HCT116 (cell line): Measurements from ENCODE around the gene SLC34A1.

Experiments
- CEBPB ChIP-seq: IDR thresholded peaks from 2 replicates; pipeline ENCODE4 v1.6.1; 2012; ENCODE audit warnings: low read depth
- EZH2 ChIP-seq: fragments of 200-600 bp; sonication (generic); IDR thresholded peaks from 2 replicates; pipeline ENCODE4 v1.6.1; 2017; ENCODE audit warnings: antibody characterized with exemption, mixed run types
- EZH2phosphoT487 ChIP-seq: fragments of 200-600 bp; IDR thresholded peaks from 2 replicates; pipeline ENCODE4 v1.6.1; 2018; ENCODE audit warnings: antibody characterized with exemption, borderline replicate concordance
- FOSL1 ChIP-seq: IDR thresholded peaks from 2 replicates; pipeline ENCODE4 v1.6.1; 2012; ENCODE audit warnings: low read depth
- POLR2A ChIP-seq: IDR thresholded peaks from 2 replicates; pipeline ENCODE4 v1.7.0; 2011; ENCODE audit warnings: borderline replicate concordance; ENCODE audit not compliant: insufficient read depth, insufficient read length; ENCODE audit errors: extremely low read depth
- POLR2AphosphoS5 ChIP-seq: IDR thresholded peaks from 2 replicates; pipeline ENCODE4 v1.6.1; 2011; ENCODE audit warnings: mild to moderate bottlenecking, low read depth, low read length, moderate library complexity
- RAD21 ChIP-seq: IDR thresholded peaks from 2 replicates; pipeline ENCODE4 v1.6.1; 2012; ENCODE audit warnings: low read depth, mild to moderate bottlenecking
- SIN3A ChIP-seq: IDR thresholded peaks from 2 replicates; pipeline ENCODE4 v1.6.1; 2012; ENCODE audit warnings: low read depth
- TCF7L2 ChIP-seq: IDR thresholded peaks from 2 replicates; pipeline ENCODE4 v1.7.0; 2011; ENCODE audit warnings: borderline replicate concordance, inconsistent platforms; ENCODE audit not compliant: insufficient read depth, insufficient read length; ENCODE audit errors: extremely low read depth
- YY1 ChIP-seq: IDR thresholded peaks from 2 replicates; pipeline ENCODE4 v1.6.1; 2011; ENCODE audit warnings: low read length, low read depth, moderate library complexity, mild to moderate bottlenecking; ENCODE audit not compliant: insufficient replicate concordance; ENCODE audit errors: extremely low read depth
- ZNF274 ChIP-seq: fragments of 200-500 bp; sonication (Bioruptor generic); IDR thresholded peaks from 2 replicates; pipeline ENCODE4 v1.6.1; 2014; ENCODE audit warnings: mild to moderate bottlenecking, low read depth, low read length, inconsistent platforms
- TF ChIP-seq, protein P1 (sequence below), 3 experiments: fragments of 200-600 bp in 1 of 3; sonication (generic) in 1 of 3; IDR thresholded peaks in 2 of 3; conservative IDR thresholded peaks in 1 of 3; 2 replicates each; pipeline ENCODE4 v1.5.1; 2012 to 2017; ENCODE audit warnings: low read depth in 2 of 3, low read length in 2 of 3, antibody characterized with exemption in 1 of 3, borderline replicate concordance in 1 of 3, control low read depth in 1 of 3, mild to moderate bottlenecking in 1 of 3, mixed read lengths in 1 of 3, mixed run types in 1 of 3, moderate library complexity in 1 of 3; ENCODE audit not compliant: insufficient read depth in 1 of 3
- TF ChIP-seq, protein P2 (sequence below): IDR thresholded peaks from 2 replicates; pipeline ENCODE4 v1.6.1; 2012

DNA sequence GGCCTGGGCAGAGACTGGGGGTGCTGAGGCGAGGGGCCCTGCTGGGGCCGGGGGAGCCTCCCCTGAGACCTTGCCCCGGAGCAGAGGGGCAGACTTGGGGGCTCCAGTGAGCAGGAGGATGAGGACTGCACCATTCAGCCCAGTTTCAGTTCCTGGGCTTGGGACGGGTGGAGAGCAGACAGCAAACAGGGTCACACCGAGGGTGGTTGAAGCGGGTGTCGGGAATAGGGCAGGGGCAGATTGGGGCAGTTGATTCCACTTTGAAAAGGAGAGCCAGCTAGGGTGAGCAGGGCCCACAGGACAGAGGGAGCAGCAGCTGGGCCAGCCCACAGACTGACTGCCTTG, 46.7 kb downstream of the SLC34A1 start:
- TF ChIP-seq, protein P1, sequence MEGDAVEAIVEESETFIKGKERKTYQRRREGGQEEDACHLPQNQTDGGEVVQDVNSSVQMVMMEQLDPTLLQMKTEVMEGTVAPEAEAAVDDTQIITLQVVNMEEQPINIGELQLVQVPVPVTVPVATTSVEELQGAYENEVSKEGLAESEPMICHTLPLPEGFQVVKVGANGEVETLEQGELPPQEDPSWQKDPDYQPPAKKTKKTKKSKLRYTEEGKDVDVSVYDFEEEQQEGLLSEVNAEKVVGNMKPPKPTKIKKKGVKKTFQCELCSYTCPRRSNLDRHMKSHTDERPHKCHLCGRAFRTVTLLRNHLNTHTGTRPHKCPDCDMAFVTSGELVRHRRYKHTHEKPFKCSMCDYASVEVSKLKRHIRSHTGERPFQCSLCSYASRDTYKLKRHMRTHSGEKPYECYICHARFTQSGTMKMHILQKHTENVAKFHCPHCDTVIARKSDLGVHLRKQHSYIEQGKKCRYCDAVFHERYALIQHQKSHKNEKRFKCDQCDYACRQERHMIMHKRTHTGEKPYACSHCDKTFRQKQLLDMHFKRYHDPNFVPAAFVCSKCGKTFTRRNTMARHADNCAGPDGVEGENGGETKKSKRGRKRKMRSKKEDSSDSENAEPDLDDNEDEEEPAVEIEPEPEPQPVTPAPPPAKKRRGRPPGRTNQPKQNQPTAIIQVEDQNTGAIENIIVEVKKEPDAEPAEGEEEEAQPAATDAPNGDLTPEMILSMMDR (IDR thresholded peaks at IDR 0.05 in 2 of 3, conservative IDR thresholded peaks at IDR 0.05 in 1 of 3; ENCODE audit: borderline replicate concordance in 1 of 3, insufficient read depth in 1 of 3, low read depth in 2 of 3, low read length in 2 of 3), result no peak
- TF ChIP-seq CEBPB, result no peak
- TF ChIP-seq, protein P2, sequence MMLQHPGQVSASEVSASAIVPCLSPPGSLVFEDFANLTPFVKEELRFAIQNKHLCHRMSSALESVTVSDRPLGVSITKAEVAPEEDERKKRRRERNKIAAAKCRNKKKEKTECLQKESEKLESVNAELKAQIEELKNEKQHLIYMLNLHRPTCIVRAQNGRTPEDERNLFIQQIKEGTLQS, result no peak
- no peak for TF ChIP-seq EZH2
- TF ChIP-seq FOSL1, result no peak
- no peak for TF ChIP-seq SIN3A
- TF ChIP-seq RAD21, result no peak
- TF ChIP-seq ZNF274, result no peak
- no peak for TF ChIP-seq YY1
- TF ChIP-seq POLR2A, result no peak
- TF ChIP-seq TCF7L2, result no peak
- no peak for TF ChIP-seq POLR2AphosphoS5
- TF ChIP-seq EZH2phosphoT487, result no peak
